Astrocyte (in vitro differentiated cells and primary cell): ENCODE data around the gene HSF2BP. TPM values are rescaled to one million over a fixed set of nuclear protein-coding genes. Genes with fewer than 3 reads are reported as not detected.
"Not testable (repeated sequence)": the region's sequence is repeated elsewhere in the genome, so short reads cannot be mapped to it uniquely, and the experiment has no call there.

Experiments
- DNase-seq: peaks from one replicate; pipeline ENCODE4 v3.0.0-alpha.2; 2010; ENCODE audit warnings: low read depth
- FAIRE-seq: peaks from 2 replicates; lab custom pipeline; 2011; peaks lifted over from hg19 to GRCh38; lab: Jason Lieb, UNC
- H2AFZ ChIP-seq: 2 replicates; pipeline ENCODE4 v1.6.0; 2012; ENCODE audit warnings: low read depth, low read length, inconsistent platforms
- H3K27ac ChIP-seq: 2 replicates; pipeline ENCODE4 v1.5.1; 2011; ENCODE audit warnings: low read depth, low read length, inconsistent platforms
- H3K27me3 ChIP-seq: 2 replicates; pipeline ENCODE4 v1.6.0; 2011; ENCODE audit warnings: low read length, inconsistent platforms; ENCODE audit not compliant: insufficient read depth
- H3K36me3 ChIP-seq: 2 replicates; pipeline ENCODE4 v1.5.1; 2011; ENCODE audit warnings: low read length, inconsistent platforms; ENCODE audit not compliant: insufficient read depth
- H3K4me1 ChIP-seq: 2 replicates; pipeline ENCODE4 v1.5.1; 2011; ENCODE audit warnings: low read length, inconsistent platforms; ENCODE audit not compliant: insufficient read depth
- H3K4me2 ChIP-seq: 2 replicates; pipeline ENCODE4 v1.6.0; 2012; ENCODE audit warnings: low read length, inconsistent platforms
- H3K4me3 ChIP-seq: 2 replicates; pipeline ENCODE4 v1.5.1; 2011; ENCODE audit warnings: low read depth, mild to moderate bottlenecking, low read length, inconsistent platforms; ENCODE audit not compliant: insufficient read depth
- H3K79me2 ChIP-seq: 2 replicates; pipeline ENCODE4 v1.6.0; 2012; ENCODE audit warnings: mild to moderate bottlenecking, low read length, inconsistent platforms; ENCODE audit not compliant: insufficient read depth
- H3K9ac ChIP-seq: 2 replicates; pipeline ENCODE4 v1.6.0; 2012; ENCODE audit warnings: mild to moderate bottlenecking, low read length, inconsistent platforms
- H3K9me3 ChIP-seq: 2 replicates; pipeline ENCODE4 v1.5.1; 2012; ENCODE audit warnings: low read depth, mild to moderate bottlenecking, low read length, inconsistent platforms; ENCODE audit not compliant: insufficient read depth
- H4K20me1 ChIP-seq: 2 replicates; pipeline ENCODE4 v1.6.0; 2012; ENCODE audit warnings: low read length, inconsistent platforms; ENCODE audit not compliant: insufficient read depth
- H3K27ac Mint-ChIP-seq: one replicate; pipeline ENCODE4 v1.8.0; 2021; ENCODE audit warnings: mild to moderate bottlenecking, mixed read lengths; ENCODE audit not compliant: unreplicated experiment
- H3K27me3 Mint-ChIP-seq: one replicate; pipeline ENCODE4 v1.8.0; 2021; ENCODE audit warnings: low read depth, mixed read lengths; ENCODE audit not compliant: unreplicated experiment
- H3K36me3 Mint-ChIP-seq: one replicate; pipeline ENCODE4 v1.8.0; 2021; ENCODE audit warnings: low read depth, mixed read lengths; ENCODE audit not compliant: unreplicated experiment
- H3K4me1 Mint-ChIP-seq: one replicate; pipeline ENCODE4 v1.8.0; 2021; ENCODE audit warnings: low read depth, mixed read lengths; ENCODE audit not compliant: unreplicated experiment
- H3K4me3 Mint-ChIP-seq: one replicate; pipeline ENCODE4 v1.8.0; 2021; ENCODE audit warnings: mild to moderate bottlenecking, moderate library complexity, mixed read lengths; ENCODE audit not compliant: unreplicated experiment
- H3K9me3 Mint-ChIP-seq: one replicate; pipeline ENCODE4 v1.8.0; 2021; ENCODE audit warnings: mild to moderate bottlenecking, mixed read lengths; ENCODE audit not compliant: unreplicated experiment
- total RNA-seq: library from RNA; stranded (reverse); gene quantifications from 2 replicates; pipeline ENCODE4 v1.2.1, GENCODE V29; 2021

The HSF2BP gene
- total RNA-seq, 1 donor from 2014 or later = 3.2 TPM

DNA sequence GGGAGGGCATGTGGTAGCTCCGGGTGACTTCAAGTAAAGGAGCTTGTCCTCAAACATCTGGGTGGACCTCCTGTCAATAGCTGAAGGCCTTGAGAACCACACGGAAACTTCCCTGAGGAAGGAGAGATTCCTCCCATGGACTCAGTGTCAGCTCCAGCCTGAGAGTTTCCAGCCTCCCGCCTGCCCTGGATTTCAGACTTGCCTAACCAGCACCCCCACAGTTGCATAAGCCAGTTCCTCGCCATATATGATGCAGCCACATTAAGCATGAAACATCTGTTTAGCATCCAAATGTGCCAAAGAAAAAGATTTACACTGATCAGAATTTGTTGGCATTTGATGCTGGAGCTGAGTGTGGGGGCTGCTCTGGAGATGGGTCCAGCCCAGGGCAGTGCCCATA, 148.1 kb downstream of the HSF2BP start:
- not testable (repeated sequence) for H3K4me3 Mint-ChIP-seq, H3K27me3 ChIP-seq, H3K27ac ChIP-seq, H3K9me3 ChIP-seq, H3K9ac ChIP-seq, H3K4me2 ChIP-seq, H3K79me2 ChIP-seq, H3K4me1 Mint-ChIP-seq, H4K20me1 ChIP-seq, H3K36me3 Mint-ChIP-seq, DNase-seq, H3K27me3 Mint-ChIP-seq, H3K4me1 ChIP-seq, H2AFZ ChIP-seq, FAIRE-seq, H3K27ac Mint-ChIP-seq, H3K9me3 Mint-ChIP-seq, H3K36me3 ChIP-seq, H3K4me3 ChIP-seq

DNA sequence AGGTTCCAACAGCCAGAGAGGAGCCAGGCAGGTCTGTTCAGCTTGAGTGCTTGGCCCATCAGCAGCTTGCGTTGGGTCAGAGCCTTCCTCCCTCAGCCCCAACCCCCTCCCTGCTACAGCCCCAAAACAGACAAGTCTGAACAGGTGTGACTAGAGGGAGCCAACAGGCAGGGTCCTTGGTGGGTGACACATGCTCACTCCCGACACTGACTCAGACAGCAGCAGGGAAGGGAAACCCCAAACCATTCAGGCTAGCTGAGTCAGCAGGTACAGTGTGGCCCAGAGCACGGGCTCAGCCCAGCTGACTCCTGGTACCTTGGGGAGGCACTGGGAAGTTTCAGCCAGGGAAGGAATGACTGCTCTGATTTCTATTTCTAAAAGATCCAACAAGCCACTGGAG, 148.6 kb downstream of the HSF2BP start:
- H3K27ac ChIP-seq, DNase-seq, H3K36me3 ChIP-seq, H3K4me2 ChIP-seq, H3K36me3 Mint-ChIP-seq, H3K79me2 ChIP-seq, H3K27me3 Mint-ChIP-seq, H3K4me3 Mint-ChIP-seq, FAIRE-seq, H3K4me1 ChIP-seq, H3K27ac Mint-ChIP-seq, H3K9me3 Mint-ChIP-seq, H3K9ac ChIP-seq, H3K27me3 ChIP-seq, H3K4me1 Mint-ChIP-seq, H4K20me1 ChIP-seq, H3K4me3 ChIP-seq, H2AFZ ChIP-seq, H3K9me3 ChIP-seq: not testable (repeated sequence)

- H3K4me3 Mint-ChIP-seq, H3K79me2 ChIP-seq, H3K9ac ChIP-seq, H3K9me3 ChIP-seq, H3K4me3 ChIP-seq, H4K20me1 ChIP-seq, DNase-seq, H3K36me3 ChIP-seq, H3K4me1 ChIP-seq, H3K9me3 Mint-ChIP-seq, H3K4me1 Mint-ChIP-seq, H3K27me3 Mint-ChIP-seq, H3K36me3 Mint-ChIP-seq, H3K27me3 ChIP-seq, H3K4me2 ChIP-seq, H3K27ac ChIP-seq, FAIRE-seq, H2AFZ ChIP-seq, H3K27ac Mint-ChIP-seq: not testable (repeated sequence)
These were observed 155.4 kb downstream of the HSF2BP start for GRCh38 chr21:43503892-43504291.

DNA sequence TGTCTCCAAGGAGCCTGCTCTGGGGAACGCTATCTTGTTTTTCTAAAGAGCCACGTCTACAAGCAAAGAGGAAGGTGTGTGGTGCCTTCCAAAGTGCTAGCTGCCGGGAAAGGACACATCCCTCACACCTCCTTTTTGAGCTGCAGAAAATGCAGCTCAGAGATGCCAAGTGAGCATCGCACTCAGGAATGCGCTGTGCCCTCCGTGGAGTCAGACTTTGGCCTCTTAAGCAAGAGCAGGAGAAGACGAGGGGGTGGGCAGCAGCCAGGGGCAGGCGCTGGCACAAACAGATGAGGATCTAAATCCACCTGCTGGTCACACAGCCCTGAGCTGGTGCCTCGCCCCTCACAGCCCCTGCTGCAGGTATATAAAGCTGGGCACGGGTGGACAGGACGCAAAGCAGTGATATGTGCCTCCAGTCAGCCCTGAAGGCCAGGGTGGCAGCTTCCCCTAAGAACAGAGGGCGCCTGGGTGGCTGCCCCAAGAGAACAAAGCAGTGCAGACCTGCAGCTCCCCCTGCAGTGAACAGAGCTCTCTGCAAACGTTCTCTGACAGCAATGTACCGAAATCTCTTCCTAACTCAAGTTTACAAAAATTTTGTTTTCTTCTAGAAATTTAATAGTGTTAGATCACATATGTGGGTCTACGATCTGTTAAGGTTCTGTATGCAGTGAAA, 156.1 kb downstream of the HSF2BP start:
- H3K4me1 Mint-ChIP-seq = not testable (repeated sequence)

DNA sequence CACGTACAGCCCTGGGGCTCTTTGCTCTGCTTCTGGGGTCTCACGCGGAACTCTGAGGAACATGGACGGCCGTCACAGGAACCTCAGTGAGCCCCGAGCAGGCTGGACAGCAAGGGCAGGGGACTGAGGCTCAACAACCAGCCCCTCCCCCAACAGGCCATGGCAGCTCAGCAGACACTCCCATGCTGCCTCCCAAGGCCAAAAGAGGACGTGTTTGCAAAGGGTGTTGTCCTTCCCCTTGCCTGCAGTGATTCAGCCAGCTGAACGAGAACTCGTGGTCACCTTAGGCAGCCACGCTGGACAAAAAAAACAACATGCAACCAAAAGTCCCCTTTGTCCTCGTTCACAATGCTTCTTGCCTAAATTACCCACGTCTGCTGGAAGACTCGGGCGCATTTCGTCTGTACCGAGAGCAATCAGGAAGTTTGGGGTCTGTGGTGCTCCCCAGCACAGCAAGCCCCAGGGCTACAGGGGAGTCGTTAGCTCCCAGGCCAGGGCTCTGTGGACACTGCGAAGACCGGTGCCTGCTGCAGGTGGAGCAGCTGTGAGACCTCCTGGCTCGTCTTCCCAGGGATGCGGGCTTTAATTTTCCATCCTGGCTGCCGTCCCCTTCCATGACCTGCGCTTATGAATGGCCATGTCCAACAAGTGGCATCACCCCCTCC, 156.7 kb downstream of the HSF2BP start:
- H3K27ac Mint-ChIP-seq, H3K4me2 ChIP-seq, H3K9me3 Mint-ChIP-seq, H3K9ac ChIP-seq, H3K36me3 ChIP-seq, H3K4me1 Mint-ChIP-seq, H3K9me3 ChIP-seq, FAIRE-seq, H3K4me3 Mint-ChIP-seq, H4K20me1 ChIP-seq, H3K27me3 ChIP-seq, H3K27me3 Mint-ChIP-seq, H3K36me3 Mint-ChIP-seq, DNase-seq, H3K4me1 ChIP-seq, H3K79me2 ChIP-seq, H3K27ac ChIP-seq, H2AFZ ChIP-seq, H3K4me3 ChIP-seq: not testable (repeated sequence)

More for the DNA sequence above, 156.1 kb downstream of the HSF2BP start:
- not testable (repeated sequence) for H3K9ac ChIP-seq, DNase-seq, H3K4me1 ChIP-seq, H3K27me3 ChIP-seq, H3K27me3 Mint-ChIP-seq, H2AFZ ChIP-seq, H3K27ac Mint-ChIP-seq, H3K36me3 Mint-ChIP-seq, H3K4me3 ChIP-seq, H3K36me3 ChIP-seq, H3K9me3 ChIP-seq, FAIRE-seq, H3K79me2 ChIP-seq, H3K4me3 Mint-ChIP-seq, H4K20me1 ChIP-seq, H3K9me3 Mint-ChIP-seq, H3K4me2 ChIP-seq, H3K27ac ChIP-seq

GRCh38 chr21:43498924-43499323, 160.4 kb downstream of the HSF2BP start:
- H3K9me3 Mint-ChIP-seq, H3K4me1 ChIP-seq, H3K9ac ChIP-seq, FAIRE-seq, H3K27me3 ChIP-seq, H3K36me3 ChIP-seq, H3K4me3 Mint-ChIP-seq, H3K79me2 ChIP-seq, H4K20me1 ChIP-seq, DNase-seq, H3K4me1 Mint-ChIP-seq, H3K36me3 Mint-ChIP-seq, H3K27me3 Mint-ChIP-seq, H3K4me2 ChIP-seq, H3K9me3 ChIP-seq, H2AFZ ChIP-seq, H3K4me3 ChIP-seq, H3K27ac Mint-ChIP-seq: not testable (repeated sequence)
- peak overlapping the region; percentile 47 for H3K27ac ChIP-seq
